Activated CD8-positive, alpha-beta memory T cell treated with anti-CD3 and anti-CD28 coated beads for 48 hours (primary cell): ENCODE data around the gene PCSK1N.
"Not testable (repeated sequence)": the region's sequence is repeated elsewhere in the genome, so short reads cannot be mapped to it uniquely, and the experiment has no call there.

Source experiments
- DNase-seq, 3 experiments: peaks; one replicate each; pipeline ENCODE4 v3.0.0-alpha.2; 2020; ENCODE audit warnings: low read depth in 2 of 3, low spot score in 2 of 3

PCSK1N gene

GRCh38 chrX:48835524-48836329 lies at the start of gene PCSK1N:
PCSK1N (minus strand) TSS chrX:48835610; CDS start chrX:48835532, 78 bp downstream.
- DNase-seq, result no peak

GRCh38 chrX:48883729-48884128 lies 48.3 kb upstream of the PCSK1N start:
- no peak for DNase-seq

- not testable (repeated sequence) for DNase-seq
These were observed 41.5 kb upstream of the PCSK1N start for GRCh38 chrX:48876944-48877343.

GRCh38 chrX:48872017-48872416 lies 36.6 kb upstream of the PCSK1N start:
- DNase-seq, result not testable (repeated sequence)

GRCh38 chrX:48864210-48864609 lies 28.8 kb upstream of the PCSK1N start:
- no peak for DNase-seq

GRCh38 chrX:48854898-48855297 lies 19.5 kb upstream of the PCSK1N start:
- DNase-seq, result no peak

GRCh38 chrX:48854121-48854804 lies 18.9 kb upstream of the PCSK1N start:
- not testable (repeated sequence) for DNase-seq

- DNase-seq, result not testable (repeated sequence)
These were observed 18.1 kb upstream of the PCSK1N start for GRCh38 chrX:48853494-48853893.

GRCh38 chrX:48852857-48853256 lies 17.4 kb upstream of the PCSK1N start:
- no peak for DNase-seq

- DNase-seq, result no peak
These were observed 13.4 kb upstream of the PCSK1N start for GRCh38 chrX:48848847-48849246.

- no peak for DNase-seq
These were observed 4.3 kb upstream of the PCSK1N start for GRCh38 chrX:48839686-48840085.

- DNase-seq, result no peak
These were observed 1.1 kb downstream of the PCSK1N start for GRCh38 chrX:48834383-48834709.

- DNase-seq, result no peak
These were observed 1.8 kb downstream of the PCSK1N start for GRCh38 chrX:48833542-48834138.

- no peak for DNase-seq
These were observed 3.5 kb downstream of the PCSK1N start for GRCh38 chrX:48831909-48832291.

GRCh38 chrX:48831136-48831908 lies 4.1 kb downstream of the PCSK1N start:
- no peak for DNase-seq

- DNase-seq, result no peak
These were observed 6.2 kb downstream of the PCSK1N start for GRCh38 chrX:48829016-48829735.

- no peak for DNase-seq
These were observed 7.8 kb downstream of the PCSK1N start for GRCh38 chrX:48827654-48827968.

GRCh38 chrX:48826876-48827653 lies 8.3 kb downstream of the PCSK1N start:
- no peak for DNase-seq

GRCh38 chrX:48826135-48826875 lies 9.1 kb downstream of the PCSK1N start, which contains the start of gene ERAS:
ERAS (plus strand) TSS chrX:48826513; CDS start chrX:48829124, 2,611 bp downstream.
- no peak for DNase-seq
